GM20000 (cell line): Measurements from ENCODE around the gene METTL26.

ENCODE experiments used
- DNase-seq: peaks from one replicate; pipeline ENCODE4 v3.0.0; 2012; ENCODE audit warnings: low spot score
- CTCF ChIP-seq: IDR thresholded peaks from 2 replicates; pipeline ENCODE4 v1.5.1; 2012; ENCODE audit warnings: mild to moderate bottlenecking, control low read depth; ENCODE audit errors: extremely low read depth, missing control alignments

METTL26 gene

DNA sequence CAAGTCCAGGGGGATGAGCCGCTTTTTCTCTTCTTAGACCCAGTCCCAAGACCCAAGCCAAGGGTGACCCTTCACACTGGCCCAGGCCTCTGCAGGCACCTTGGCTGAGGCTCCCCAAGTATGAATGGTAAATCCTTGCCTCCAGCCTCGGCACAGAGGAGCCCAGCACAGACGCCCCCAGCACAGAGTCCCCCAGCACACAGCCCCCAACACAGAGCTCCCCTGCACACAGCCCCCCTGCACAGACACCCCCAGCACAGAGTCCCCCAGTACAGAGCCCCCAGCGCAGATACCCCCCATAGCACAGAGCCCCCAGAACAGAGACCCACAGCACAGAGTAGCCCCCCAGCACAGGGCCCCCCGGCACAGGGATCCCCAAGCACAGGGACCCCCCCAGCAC is 4.5 kb upstream of the METTL26 start:
- DNase-seq: no peak
- no peak for TF ChIP-seq CTCF

DNA sequence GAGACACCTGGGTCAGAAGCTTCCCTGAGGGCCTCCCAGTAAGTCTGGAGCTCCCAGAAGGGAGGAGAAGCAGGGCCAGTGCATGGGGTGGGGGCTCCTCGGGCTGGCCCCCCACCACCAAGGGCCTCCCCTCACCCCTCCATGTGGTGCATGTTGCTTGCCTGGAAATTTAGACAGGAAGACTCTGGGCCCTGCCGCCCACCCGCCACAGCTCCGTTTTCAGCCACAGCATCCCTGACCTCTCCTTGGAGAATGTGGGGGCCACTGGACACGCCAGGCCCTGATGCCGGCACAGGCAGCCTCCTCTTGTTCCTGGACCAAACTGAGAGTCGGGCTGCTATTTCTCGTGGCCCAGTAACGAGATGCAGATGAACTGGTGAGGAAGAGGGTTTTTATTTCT is 2.7 kb upstream of the METTL26 start:
- no peak for TF ChIP-seq CTCF
- no peak for DNase-seq

- TF ChIP-seq CTCF: no peak
- no peak for DNase-seq
These were observed 2.0 kb upstream of the METTL26 start for GRCh38 chr16:638034-638543.

GRCh38 chr16:637081-638018 is 1.2 kb upstream of the METTL26 start:
- DNase-seq: peak; percentile 100
- TF ChIP-seq CTCF: no peak

DNA sequence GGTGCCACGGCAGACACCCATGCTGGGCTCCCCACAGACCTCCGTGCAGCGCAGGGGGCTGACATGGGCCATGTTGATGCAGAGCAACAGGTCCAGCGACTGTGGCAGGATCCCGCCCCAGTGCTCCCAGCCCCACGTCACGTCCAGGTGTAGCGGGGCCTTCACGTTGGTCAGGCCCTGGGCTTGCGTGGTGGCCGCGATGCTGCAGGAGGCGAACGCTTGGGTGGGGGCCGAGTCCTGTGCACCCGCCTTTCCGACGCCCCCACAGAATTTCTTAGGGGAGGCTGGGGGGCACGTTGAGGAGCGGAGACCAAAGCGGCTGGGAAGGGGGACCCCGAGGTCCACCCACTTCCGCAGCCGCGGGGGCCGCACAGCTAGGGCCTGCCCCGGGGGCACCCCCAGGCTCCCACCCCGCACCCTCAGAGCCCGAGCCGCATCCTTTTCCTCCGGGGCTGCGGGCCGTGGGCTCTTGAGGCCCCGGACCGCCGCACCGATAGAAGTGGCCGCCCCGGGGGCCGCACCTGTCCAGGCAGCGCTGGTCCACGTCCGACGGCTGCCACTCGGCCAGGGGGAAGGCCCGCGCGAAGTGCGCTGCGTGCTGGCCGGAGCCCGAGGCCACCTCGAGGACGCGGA is 416 bp downstream of the METTL26 start:
- no peak for TF ChIP-seq CTCF
- DNase-seq: peak; percentile 39

- no peak for TF ChIP-seq CTCF
- DNase-seq: peak; percentile 29
These were observed 1.1 kb downstream of the METTL26 start for GRCh38 chr16:634996-635395.

DNA sequence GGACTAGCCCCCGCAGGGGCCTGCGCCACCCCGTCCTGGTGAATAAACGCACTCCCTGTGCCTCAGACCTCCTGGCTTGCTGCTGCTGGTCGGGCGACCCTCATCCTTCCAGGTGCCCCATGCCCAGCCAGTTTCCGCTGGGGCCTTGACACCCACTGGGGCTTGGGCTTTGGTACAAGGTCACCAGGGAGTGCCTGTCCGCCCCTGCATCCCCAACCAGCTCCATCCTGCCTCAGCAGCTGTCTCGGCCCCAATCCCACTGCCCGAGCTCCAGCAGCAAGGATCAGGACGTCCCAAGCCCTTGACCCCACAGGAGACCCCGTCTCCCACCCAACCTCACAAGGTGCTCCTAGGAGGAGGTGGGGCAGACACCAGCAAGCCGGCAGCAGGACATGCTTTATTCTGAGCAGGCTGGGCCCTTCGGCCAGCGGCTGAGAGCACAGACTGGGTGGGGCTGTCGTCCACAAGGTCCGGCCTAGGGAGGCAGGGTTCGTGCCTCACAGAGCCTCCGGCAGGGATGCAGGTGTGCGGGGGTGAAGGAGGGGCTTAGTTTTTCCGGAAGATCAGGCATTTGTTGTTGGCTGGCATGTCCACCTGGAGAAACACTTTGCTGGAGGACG is 1.9 kb downstream of the METTL26 start:
- no peak for TF ChIP-seq CTCF
- no peak for DNase-seq
